Breast epithelium (tissue), 4 donors: ENCODE measurements around the gene AVPR2. TPM values are rescaled to one million over a fixed set of nuclear protein-coding genes. Genes with fewer than 3 reads are reported as not detected.

Experiments
- DNase-seq, 2 donors: peaks; one replicate each; pipeline ENCODE4 v3.0.0-alpha.2; 2019; ENCODE audit warnings: low spot score in 2 of 2
- H3K27ac ChIP-seq, 2 donors: fragments of 200-600 bp; sonication (generic) in 1 of 2; one replicate each; pipeline ENCODE4 v1.5.1; 2016 to 2019; ENCODE audit warnings: mild to moderate bottlenecking in 1 of 2
- H3K27me3 ChIP-seq, 2 donors: fragments of 200-600 bp; sonication (generic) in 1 of 2; one replicate each; pipeline versions ENCODE4 v1.5.1 to v1.6.0; 2017 to 2019; ENCODE audit warnings: control low read depth in 1 of 2, mild to moderate bottlenecking in 1 of 2
- H3K36me3 ChIP-seq: fragments of 200-600 bp; one replicate; pipeline ENCODE4 v1.5.1; 2019
- H3K4me1 ChIP-seq, 2 donors: fragments of 200-600 bp; sonication (generic); one replicate each; pipeline ENCODE4 v1.5.1; 2016 to 2019; ENCODE audit warnings: control low read depth in 1 of 2
- H3K4me3 ChIP-seq, 3 donors: fragments of 200-600 bp; sonication (generic); 1 replicate in 2 of 3; 2 replicates in 1 of 3; pipeline ENCODE4 v1.5.1; 2016 to 2019; ENCODE audit warnings: mild to moderate bottlenecking in 3 of 3, moderate library complexity in 2 of 3
- H3K9me3 ChIP-seq, 2 donors: fragments of 200-600 bp; sonication (generic) in 1 of 2; one replicate each; pipeline ENCODE4 v1.5.1; 2016 to 2019; ENCODE audit warnings: control low read depth in 1 of 2
- POLR2A ChIP-seq: fragments of 450-650 bp; IDR thresholded peaks from one replicate; pipeline ENCODE4 v1.6.1; 2016; ENCODE audit warnings: antibody characterized with exemption, mild to moderate bottlenecking, moderate library complexity
- POLR2AphosphoS5 ChIP-seq, 3 donors: sonication (generic); formaldehyde crosslinking; IDR thresholded peaks; one replicate each; pipeline ENCODE4 v1.6.1; 2017; ENCODE audit warnings: antibody characterized with exemption in 3 of 3
- intact Hi-C: fragments of 100-400 bp; cut with DNase I; formaldehyde crosslinking; loops from one replicate; pipeline ENCODE4 v1.15.1; 2023; ENCODE audit warnings: low total_unique reads
- total RNA-seq, 3 donors: library from RNA; depleted of rRNA; stranded (reverse); fragments of >200 nt; gene quantifications; one replicate each; pipeline ENCODE4 v1.1.0, GENCODE V29; 2016
- TF ChIP-seq, protein P1 (sequence below), 3 donors: fragments of 450-650 bp; IDR thresholded peaks; one replicate each; pipeline ENCODE4 v1.5.1; 2016 to 2017; ENCODE audit warnings: antibody characterized with exemption in 3 of 3, mild to moderate bottlenecking in 3 of 3, moderate library complexity in 3 of 3

The AVPR2 gene
- total RNA-seq, 3 donors from 2014 or later = 0.44 to 5.9 (median 5.3) TPM

- DNase-seq = no peak
- no peaks in the 10 kb centered on the region for H3K9me3 ChIP-seq
- H3K27me3 ChIP-seq = peaks cover 3 to 78% of the 10 kb centered on the region in 2 donors
- H3K27ac ChIP-seq = no peak overlapping the region
- no peaks in the 10 kb centered on the region for H3K4me1 ChIP-seq
- intact Hi-C loops = no loop called here
- TF ChIP-seq POLR2A = no peak
- no peak for TF ChIP-seq POLR2AphosphoS5 (IDR thresholded peaks at IDR 0.05)
- TF ChIP-seq, protein P1, sequence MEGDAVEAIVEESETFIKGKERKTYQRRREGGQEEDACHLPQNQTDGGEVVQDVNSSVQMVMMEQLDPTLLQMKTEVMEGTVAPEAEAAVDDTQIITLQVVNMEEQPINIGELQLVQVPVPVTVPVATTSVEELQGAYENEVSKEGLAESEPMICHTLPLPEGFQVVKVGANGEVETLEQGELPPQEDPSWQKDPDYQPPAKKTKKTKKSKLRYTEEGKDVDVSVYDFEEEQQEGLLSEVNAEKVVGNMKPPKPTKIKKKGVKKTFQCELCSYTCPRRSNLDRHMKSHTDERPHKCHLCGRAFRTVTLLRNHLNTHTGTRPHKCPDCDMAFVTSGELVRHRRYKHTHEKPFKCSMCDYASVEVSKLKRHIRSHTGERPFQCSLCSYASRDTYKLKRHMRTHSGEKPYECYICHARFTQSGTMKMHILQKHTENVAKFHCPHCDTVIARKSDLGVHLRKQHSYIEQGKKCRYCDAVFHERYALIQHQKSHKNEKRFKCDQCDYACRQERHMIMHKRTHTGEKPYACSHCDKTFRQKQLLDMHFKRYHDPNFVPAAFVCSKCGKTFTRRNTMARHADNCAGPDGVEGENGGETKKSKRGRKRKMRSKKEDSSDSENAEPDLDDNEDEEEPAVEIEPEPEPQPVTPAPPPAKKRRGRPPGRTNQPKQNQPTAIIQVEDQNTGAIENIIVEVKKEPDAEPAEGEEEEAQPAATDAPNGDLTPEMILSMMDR (IDR thresholded peaks at IDR 0.05) = no peak
- H3K4me3 ChIP-seq = no peak overlapping the region
- no peaks in the 10 kb centered on the region for H3K36me3 ChIP-seq
These were observed 39.7 kb upstream of the AVPR2 start for GRCh38 chrX:153864561-153865320.

DNA sequence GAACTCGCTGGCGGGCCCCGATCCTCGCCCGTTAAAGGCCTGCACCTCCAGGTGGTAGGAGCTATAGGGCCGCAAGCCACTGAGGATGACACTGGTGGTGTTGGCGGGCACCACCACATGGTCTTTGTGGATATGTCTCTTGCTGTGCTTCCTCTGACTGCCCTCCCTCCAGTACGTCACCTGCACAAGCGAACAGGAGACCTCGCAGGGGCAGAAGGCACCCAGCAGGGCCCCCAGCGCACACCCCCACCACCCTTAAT lies 39.2 kb upstream of the AVPR2 start:
- TF ChIP-seq POLR2AphosphoS5 (IDR thresholded peaks at IDR 0.05) (no peak), POLR2A (no peak)
- TF ChIP-seq, protein P1 (IDR thresholded peaks at IDR 0.05) = no peak
- no peak overlapping the region for H3K27ac ChIP-seq
- no peaks in the 10 kb centered on the region for H3K9me3 ChIP-seq
- H3K4me3 ChIP-seq = no peak overlapping the region
- intact Hi-C loops = no loop called here
- no peak for DNase-seq
- no peaks in the 10 kb centered on the region for H3K36me3 ChIP-seq
- H3K4me1 ChIP-seq = no peaks in the 10 kb centered on the region
- H3K27me3 ChIP-seq = peaks cover 3 to 83% of the 10 kb centered on the region in 2 donors

DNA sequence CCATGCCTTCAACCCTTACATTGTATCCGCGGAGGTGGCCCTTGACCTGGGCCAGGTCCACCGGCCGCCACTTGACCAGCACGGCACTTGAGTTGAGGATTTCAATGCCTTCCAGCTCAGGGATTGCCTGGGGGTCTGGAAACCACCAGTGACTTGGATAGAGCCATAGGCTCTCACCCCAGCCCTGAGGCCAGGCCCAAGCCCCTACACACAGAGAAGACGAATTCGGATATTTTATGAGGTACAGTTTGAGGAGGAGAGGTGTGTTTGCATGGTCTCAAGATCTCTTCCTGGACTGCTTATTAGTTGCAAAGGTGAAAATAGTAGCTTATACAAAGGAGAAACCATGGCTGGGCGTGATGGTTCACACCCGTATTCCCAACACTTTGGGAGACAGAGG lies 38.8 kb upstream of the AVPR2 start:
- no peak for DNase-seq
- Histone ChIP-seq H3K9me3 (no peaks in the 10 kb centered on the region), H3K36me3 (no peaks in the 10 kb centered on the region), H3K4me1 (no peaks in the 10 kb centered on the region), H3K4me3 (no peak overlapping the region), H3K27me3 (peaks cover 3 to 87% of the 10 kb centered on the region in 2 donors), H3K27ac (no peak overlapping the region)
- TF ChIP-seq POLR2AphosphoS5 (IDR thresholded peaks at IDR 0.05) (no peak), POLR2A (no peak)
- TF ChIP-seq, protein P1 (IDR thresholded peaks at IDR 0.05) = no peak
- intact Hi-C loops = no loop called here

- Histone ChIP-seq H3K36me3 (no peaks in the 10 kb centered on the region), H3K9me3 (no peaks in the 10 kb centered on the region), H3K4me3 (no peak overlapping the region), H3K27me3 (peaks cover 3 to 87% of the 10 kb centered on the region in 2 donors), H3K4me1 (no peaks in the 10 kb centered on the region), H3K27ac (no peak overlapping the region)
- no peak for DNase-seq
- TF ChIP-seq POLR2A (no peak), POLR2AphosphoS5 (IDR thresholded peaks at IDR 0.05) (no peak)
- TF ChIP-seq, protein P1 (IDR thresholded peaks at IDR 0.05) = no peak
- intact Hi-C loops = no loop called here
These were observed 38.0 kb upstream of the AVPR2 start for GRCh38 chrX:153866302-153867019.

GRCh38 chrX:153867139-153867538 lies 37.3 kb upstream of the AVPR2 start:
- Histone ChIP-seq H3K36me3 (no peaks in the 10 kb centered on the region), H3K4me3 (no peak overlapping the region), H3K27me3 (peaks cover 3 to 87% of the 10 kb centered on the region in 2 donors), H3K27ac (no peak overlapping the region), H3K9me3 (no peaks in the 10 kb centered on the region), H3K4me1 (no peaks in the 10 kb centered on the region)
- TF ChIP-seq, protein P1 (IDR thresholded peaks at IDR 0.05) = no peak
- TF ChIP-seq POLR2AphosphoS5 (IDR thresholded peaks at IDR 0.05) (no peak), POLR2A (no peak)
- intact Hi-C loops = no loop called here
- DNase-seq = no peak
